SK-N-SH (cell line): ENCODE measurements around the gene PLA2G2F. TPM values are rescaled to one million over a fixed set of nuclear protein-coding genes. Genes with fewer than 3 reads are reported as not detected.

Experiments
- CTCF ChIA-PET: fragments of 300-600, 350-600 bp; formaldehyde crosslinking; extraction: SDS; loops from one replicate; lab custom pipeline; 2021; lab: Yijun Ruan, JAX
- POLR2A ChIA-PET: fragments of 350-600 bp; sonication (Branson Sonifier 250); formaldehyde crosslinking; extraction: SDS; loops from one replicate; lab custom pipeline; 2020; ENCODE audit warnings: antibody characterized with exemption, inconsistent platforms; lab: Yijun Ruan, JAX
- DNase-seq: peaks from one replicate; pipeline ENCODE4 v3.0.0; 2012
- H2AFZ ChIP-seq: fragments of 200-600 bp; sonication (generic); 2 replicates; pipeline ENCODE4 v1.8.1; 2016; ENCODE audit warnings: antibody characterized with exemption, mild to moderate bottlenecking, low read depth
- H3F3A ChIP-seq: fragments of 200-600 bp; sonication (generic); replicated peaks from 2 replicates; pipeline ENCODE3; 2016; ENCODE audit warnings: antibody characterized with exemption, mild to moderate bottlenecking; ENCODE audit not compliant: insufficient read depth
- H3K27ac ChIP-seq, 2 experiments: fragments of 200-500 bp in 1 of 2; fragments of 200-600 bp in 1 of 2; sonication (Bioruptor generic) in 1 of 2; sonication (generic), shearing (Covaris generic) in 1 of 2; 2 replicates each; pipeline versions ENCODE4 v1.5.1 to v1.6.1; 2014 to 2016; ENCODE audit warnings: low read depth in 2 of 2, inconsistent platforms in 1 of 2, low read length in 1 of 2, mild to moderate bottlenecking in 1 of 2, mixed read lengths in 1 of 2
- H3K27me3 ChIP-seq: fragments of 200-600 bp; sonication (generic), shearing (Covaris generic); 2 replicates; pipeline ENCODE4 v1.6.1; 2016; ENCODE audit warnings: mixed run types; ENCODE audit not compliant: insufficient read depth
- H3K36me3 ChIP-seq, 2 experiments: fragments of 200-500 bp in 1 of 2; fragments of 200-600 bp in 1 of 2; sonication (Bioruptor generic) in 1 of 2; sonication (generic) in 1 of 2; replicated peaks in 1 of 2; 2 replicates each; pipeline versions ENCODE3 to v1.5.1; 2014 to 2016; ENCODE audit warnings: low read length in 1 of 2, mild to moderate bottlenecking in 1 of 2; ENCODE audit not compliant: insufficient read depth in 2 of 2, control insufficient read depth in 1 of 2
- H3K4me1 ChIP-seq, 2 experiments: fragments of 200-500 bp in 1 of 2; fragments of 200-600 bp in 1 of 2; sonication (Bioruptor generic) in 1 of 2; sonication (generic), shearing (Covaris generic) in 1 of 2; 2 replicates each; pipeline versions ENCODE4 v1.5.1 to v1.6.1; 2014 to 2016; ENCODE audit warnings: low read depth in 1 of 2, low read length in 1 of 2, mixed run types in 1 of 2; ENCODE audit not compliant: insufficient read depth in 2 of 2, control insufficient read depth in 1 of 2
- H3K4me2 ChIP-seq: fragments of 200-600 bp; sonication (generic), shearing (Covaris generic); 2 replicates; pipeline ENCODE4 v1.6.1; 2017; ENCODE audit warnings: mixed run types
- H3K4me3 ChIP-seq, 2 experiments: fragments of 200-500 bp in 1 of 2; fragments of 200-600 bp in 1 of 2; sonication (Bioruptor generic) in 1 of 2; sonication (generic), shearing (Covaris generic) in 1 of 2; 2 replicates each; pipeline versions ENCODE4 v1.5.1 to v1.8.1; 2014 to 2016; ENCODE audit warnings: low read depth in 2 of 2, inconsistent platforms in 1 of 2, low read length in 1 of 2, mild to moderate bottlenecking in 1 of 2, mixed read lengths in 1 of 2, moderate library complexity in 1 of 2
- H3K79me2 ChIP-seq: fragments of 200-600 bp; sonication (generic); 2 replicates; pipeline ENCODE4 v1.8.1; 2017; ENCODE audit warnings: mild to moderate bottlenecking; ENCODE audit not compliant: insufficient read depth
- H3K9ac ChIP-seq: fragments of 200-600 bp; sonication (generic); 2 replicates; pipeline ENCODE4 v1.6.1; 2017; ENCODE audit warnings: mixed run types
- H3K9me2 ChIP-seq: fragments of 200-600 bp; sonication (generic); 2 replicates; pipeline ENCODE4 v1.6.1; 2017; ENCODE audit warnings: mixed run types
- H3K9me3 ChIP-seq: fragments of 200-600 bp; sonication (generic); 2 replicates; pipeline ENCODE4 v1.6.1; 2017; ENCODE audit warnings: mixed run types, mild to moderate bottlenecking, moderate library complexity
- H4K20me1 ChIP-seq: fragments of 200-600 bp; sonication (generic); 2 replicates; pipeline ENCODE4 v1.6.1; 2017; ENCODE audit warnings: mild to moderate bottlenecking, mixed run types; ENCODE audit not compliant: insufficient read depth
- JUND ChIP-seq: IDR thresholded peaks from 2 replicates; pipeline ENCODE4 v1.4.0; 2012
- NRF1 ChIP-seq: IDR thresholded peaks from 2 replicates; pipeline ENCODE4 v1.6.1; 2012; ENCODE audit warnings: low read depth, mild to moderate bottlenecking, low read length
- POLR2AphosphoS5 ChIP-seq: IDR thresholded peaks from 2 replicates; pipeline ENCODE4 v1.6.1; 2012; ENCODE audit warnings: low read depth, low read length
- RAD21 ChIP-seq: IDR thresholded peaks from 2 replicates; pipeline ENCODE4 v1.6.1; 2012; ENCODE audit warnings: mild to moderate bottlenecking, low read length
- SMC3 ChIP-seq: IDR thresholded peaks from 2 replicates; pipeline ENCODE4 v1.6.1; 2012; ENCODE audit warnings: low read depth, low read length, improper control_type of control experiment
- WGBS: methylation state at CpG from one replicate; pipeline ENCODE4 v1.1.6; 2017; ENCODE audit warnings: low lambda C conversion rate; 5-methylcytosine and 5-hydroxymethylcytosine counted together
- polyA plus RNA-seq, 3 experiments: library from polyadenylated mRNA; depleted of rRNA; stranded (reverse); fragments of >200 nt; gene quantifications; 2 replicates each; pipeline ENCODE4 v1.2.3, GENCODE V29; 2012
- TF ChIP-seq, protein P1 (sequence below): fragments of 200-600 bp; sonication (generic); IDR thresholded peaks from 2 replicates; pipeline ENCODE4 v1.6.1; 2017; ENCODE audit warnings: antibody characterized with exemption, mild to moderate bottlenecking, moderate library complexity

The PLA2G2F gene
- polyA plus RNA-seq, 1 of the 3 experiments (the other 2 are of a cell fraction): not detected

DNA sequence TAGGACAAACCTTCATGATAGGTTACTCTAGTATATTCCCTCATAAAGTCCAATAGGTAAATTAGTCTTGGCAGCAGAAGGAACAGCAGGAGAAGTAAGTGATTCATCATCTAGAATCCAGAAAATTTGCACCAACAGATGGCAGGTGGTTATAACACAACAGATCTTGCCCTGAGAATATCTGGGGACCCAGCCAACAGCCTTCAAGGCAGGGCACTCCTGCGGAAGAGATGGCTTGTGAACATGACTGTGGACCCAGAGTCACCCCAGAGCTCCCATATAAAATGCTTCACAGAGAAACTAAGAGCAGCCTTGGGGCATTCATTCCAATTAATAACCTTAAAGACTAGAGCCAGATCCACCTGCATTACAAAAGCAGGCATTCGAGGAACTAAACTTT lies 55.1 kb downstream of the PLA2G2F start:
- H3K4me2 ChIP-seq: no peak overlapping the region
- H3K27ac ChIP-seq: no peak overlapping the region
- ChIA-PET POLR2A (no interaction called here), CTCF (interaction anchor here (0.9 to 3.7 kb wide), 3 partner anchors 11 to 25 kb away, joined by 3 to 21 read pairs (median 7); no protein-coding TSS in a partner anchor)
- H3K36me3 ChIP-seq: no peaks in the 10 kb centered on the region
- no peaks in the 10 kb centered on the region for H3K79me2 ChIP-seq
- no peak overlapping the region for H2AFZ ChIP-seq
- H3K9me3 ChIP-seq: no peaks in the 10 kb centered on the region
- H3K4me1 ChIP-seq: no peaks in the 10 kb centered on the region; a peak in 1 of 4 replicates
- no peak overlapping the region for H3K4me3 ChIP-seq
- H4K20me1 ChIP-seq: no peaks in the 10 kb centered on the region
- TF ChIP-seq RAD21: no peak
- TF ChIP-seq, protein P1, sequence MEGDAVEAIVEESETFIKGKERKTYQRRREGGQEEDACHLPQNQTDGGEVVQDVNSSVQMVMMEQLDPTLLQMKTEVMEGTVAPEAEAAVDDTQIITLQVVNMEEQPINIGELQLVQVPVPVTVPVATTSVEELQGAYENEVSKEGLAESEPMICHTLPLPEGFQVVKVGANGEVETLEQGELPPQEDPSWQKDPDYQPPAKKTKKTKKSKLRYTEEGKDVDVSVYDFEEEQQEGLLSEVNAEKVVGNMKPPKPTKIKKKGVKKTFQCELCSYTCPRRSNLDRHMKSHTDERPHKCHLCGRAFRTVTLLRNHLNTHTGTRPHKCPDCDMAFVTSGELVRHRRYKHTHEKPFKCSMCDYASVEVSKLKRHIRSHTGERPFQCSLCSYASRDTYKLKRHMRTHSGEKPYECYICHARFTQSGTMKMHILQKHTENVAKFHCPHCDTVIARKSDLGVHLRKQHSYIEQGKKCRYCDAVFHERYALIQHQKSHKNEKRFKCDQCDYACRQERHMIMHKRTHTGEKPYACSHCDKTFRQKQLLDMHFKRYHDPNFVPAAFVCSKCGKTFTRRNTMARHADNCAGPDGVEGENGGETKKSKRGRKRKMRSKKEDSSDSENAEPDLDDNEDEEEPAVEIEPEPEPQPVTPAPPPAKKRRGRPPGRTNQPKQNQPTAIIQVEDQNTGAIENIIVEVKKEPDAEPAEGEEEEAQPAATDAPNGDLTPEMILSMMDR: no peak
- no peak for DNase-seq
- no peaks in the 10 kb centered on the region for H3K9me2 ChIP-seq
- H3K27me3 ChIP-seq: peaks cover 12% of the 10 kb centered on the region; the same call in 1 of the 2 replicates
- no peak overlapping the region for H3K9ac ChIP-seq
- 60% methylated on average over 2 of the region's 2 CpGs for WGBS
- H3F3A ChIP-seq: no peaks in the 10 kb centered on the region

- TF ChIP-seq RAD21 (peak; percentile 45), POLR2AphosphoS5 (no peak), JUND (no peak), SMC3 (peak; percentile 64), NRF1 (peak; percentile 6; the same call in 1 of the 2 replicates)
- TF ChIP-seq, protein P1: peak; percentile 69
- CTCF ChIA-PET: interaction anchor here (0.7 to 3.7 kb wide), 10 partner anchors 10 to 236 kb away, joined by 3 to 21 read pairs (median 6); no protein-coding TSS in a partner anchor
- no peak overlapping the region for H3K9ac ChIP-seq
These were observed 55.8 kb downstream of the PLA2G2F start for GRCh38 chr1:20194757-20195461.

More at GRCh38 chr1:20194757-20195461, 55.8 kb downstream of the PLA2G2F start:
- Histone ChIP-seq H2AFZ (no peak overlapping the region), H3K27ac (no peak overlapping the region), H3K4me3 (peak overlapping the region in 1 of 2 experiments; percentile 49; a peak in 1 of 4 replicates), H3K27me3 (peaks cover 12% of the 10 kb centered on the region; the same call in 1 of the 2 replicates), H3K4me1 (no peaks in the 10 kb centered on the region; a peak in 1 of 4 replicates), H3K79me2 (no peaks in the 10 kb centered on the region), H4K20me1 (no peaks in the 10 kb centered on the region), H3K9me3 (no peaks in the 10 kb centered on the region), H3K9me2 (no peaks in the 10 kb centered on the region), H3K4me2 (no peak overlapping the region), H3K36me3 (no peaks in the 10 kb centered on the region), H3F3A (no peaks in the 10 kb centered on the region)
- POLR2A ChIA-PET: no interaction called here
- 43% methylated on average over 15 of the region's 15 CpGs for WGBS
- peak; percentile 57 for DNase-seq
